H1 (cell line): ENCODE results near the gene ARHGAP15. TPM values are rescaled to one million over a fixed set of nuclear protein-coding genes. Genes with fewer than 3 reads are reported as not detected.

Experiments
- CTCF ChIA-PET: fragments of 300-600 bp; sonication (Branson Sonifier 250); formaldehyde crosslinking; loops from one replicate; lab custom pipeline; 2021; ENCODE audit not compliant: partially characterized antibody; lab: Charles Lee
- POLR2A ChIA-PET: fragments of 300-600 bp; sonication (Branson Sonifier 250); formaldehyde crosslinking; loops from one replicate; lab custom pipeline; 2021; ENCODE audit warnings: inconsistent platforms; ENCODE audit not compliant: partially characterized antibody; lab: Charles Lee
- DNase-seq, 2 experiments: peaks; one replicate each; pipeline versions ENCODE4 v3.0.0 to v3.0.0-alpha.2; 2010 to 2022; ENCODE audit warnings: low spot score in 2 of 2, low read depth in 1 of 2, mixed read lengths in 1 of 2
- FAIRE-seq: peaks from 2 replicates; lab custom pipeline; 2011; peaks lifted over from hg19 to GRCh38; lab: Jason Lieb, UNC
- H2AFZ ChIP-seq: 2 replicates; pipeline ENCODE4 v1.8.1; 2012; ENCODE audit warnings: low read length, inconsistent platforms
- H2AK5ac ChIP-seq: 2 replicates; pipeline ENCODE4 v1.6.1; 2013; ENCODE audit warnings: low read depth, low read length
- H2BK120ac ChIP-seq: replicated peaks from 2 replicates; pipeline ENCODE3; 2013; ENCODE audit warnings: low read depth, low read length, inconsistent platforms
- H2BK12ac ChIP-seq: 2 replicates; pipeline ENCODE4 v1.6.1; 2013; ENCODE audit warnings: low read depth, low read length
- H2BK15ac ChIP-seq: 2 replicates; pipeline ENCODE4 v1.6.1; 2013; ENCODE audit warnings: low read length
- H2BK20ac ChIP-seq: 2 replicates; pipeline ENCODE4 v1.6.1; 2013; ENCODE audit warnings: low read length
- H2BK5ac ChIP-seq: 2 replicates; pipeline ENCODE4 v1.6.1; 2013; ENCODE audit warnings: low read depth, low read length
- H3K14ac ChIP-seq: 2 replicates; pipeline ENCODE4 v1.6.1; 2013; ENCODE audit warnings: inconsistent platforms; ENCODE audit not compliant: insufficient read length
- H3K18ac ChIP-seq: 2 replicates; pipeline ENCODE4 v1.6.1; 2013; ENCODE audit warnings: low read length; ENCODE audit errors: extremely low read depth
- H3K23ac ChIP-seq: 2 replicates; pipeline ENCODE4 v1.6.1; 2013; ENCODE audit warnings: inconsistent platforms; ENCODE audit not compliant: insufficient read length
- H3K23me2 ChIP-seq: 2 replicates; pipeline ENCODE4 v1.6.1; 2013; ENCODE audit warnings: low read depth, low read length
- H3K27ac ChIP-seq: 2 replicates; pipeline ENCODE4 v1.6.1; 2011; ENCODE audit warnings: low read depth, low read length, inconsistent platforms
- H3K27me3 ChIP-seq, 4 experiments: replicated peaks in 1 of 4; 1 replicate in 1 of 4; 2 replicates in 3 of 4; pipeline versions ENCODE4 v1.6.1 to v1.8.1; 2011 to 2013; ENCODE audit warnings: low read length in 3 of 4, mild to moderate bottlenecking in 3 of 4, inconsistent platforms in 2 of 4, mixed read lengths in 2 of 4, moderate library complexity in 1 of 4; ENCODE audit not compliant: control insufficient read depth in 3 of 4, insufficient read depth in 3 of 4; ENCODE audit errors: extremely low read depth in 1 of 4
- H3K36me3 ChIP-seq, 4 experiments: 2 replicates each; pipeline versions ENCODE4 v1.6.1 to v1.8.1; 2011 to 2013; ENCODE audit warnings: mild to moderate bottlenecking in 4 of 4, low read length in 3 of 4, moderate library complexity in 2 of 4, control low read depth in 1 of 4, inconsistent platforms in 1 of 4; ENCODE audit not compliant: insufficient read depth in 4 of 4, control insufficient read depth in 2 of 4
- H3K4ac ChIP-seq: replicated peaks from 2 replicates; pipeline ENCODE3; 2013; ENCODE audit warnings: low read length, low read depth, mixed read lengths, inconsistent platforms; ENCODE audit not compliant: insufficient read length
- H3K4me1 ChIP-seq, 4 experiments: replicated peaks in 1 of 4; 1 replicate in 1 of 4; 2 replicates in 3 of 4; pipeline versions ENCODE4 v1.6.1 to v1.8.1; 2011 to 2013; ENCODE audit warnings: low read length in 3 of 4, inconsistent platforms in 2 of 4, mixed read lengths in 1 of 4; ENCODE audit not compliant: insufficient read depth in 4 of 4, control insufficient read depth in 3 of 4
- H3K4me2 ChIP-seq, 2 experiments: 2 replicates each; pipeline versions ENCODE4 v1.6.1 to v1.8.1; 2011 to 2013; ENCODE audit warnings: low read depth in 2 of 2, low read length in 2 of 2, control low read depth in 1 of 2, inconsistent platforms in 1 of 2, mild to moderate bottlenecking in 1 of 2; ENCODE audit not compliant: insufficient read depth in 1 of 2
- H3K4me3 ChIP-seq, 4 experiments: fragments of 200-600, 300-600 bp in 1 of 4; sonication (generic), shearing (Covaris generic), sonication (Bioruptor Twin) in 1 of 4; 2 replicates each; pipeline versions ENCODE4 v1.5.1 to v1.8.1; 2011 to 2016; ENCODE audit warnings: low read length in 4 of 4, low read depth in 3 of 4, control low read depth in 2 of 4, inconsistent platforms in 2 of 4, mild to moderate bottlenecking in 2 of 4, mixed read lengths in 1 of 4, moderate library complexity in 1 of 4; ENCODE audit not compliant: insufficient read depth in 2 of 4; ENCODE audit errors: extremely low read depth in 1 of 4
- H3K56ac ChIP-seq: replicated peaks from 2 replicates; pipeline ENCODE3; 2013; ENCODE audit warnings: low read depth, mild to moderate bottlenecking, mixed read lengths, low read length, inconsistent platforms; ENCODE audit not compliant: insufficient read length
- H3K79me1 ChIP-seq: 2 replicates; pipeline ENCODE4 v1.6.1; 2013; ENCODE audit warnings: low read depth, low read length, control low read depth
- H3K79me2 ChIP-seq, 2 experiments: 2 replicates each; pipeline versions ENCODE4 v1.6.1 to v1.8.1; 2012 to 2013; ENCODE audit warnings: low read length in 2 of 2, mild to moderate bottlenecking in 2 of 2, inconsistent platforms in 1 of 2; ENCODE audit not compliant: insufficient read depth in 2 of 2, control insufficient read depth in 1 of 2
- H3K9ac ChIP-seq, 4 experiments: replicated peaks in 1 of 4; 1 replicate in 1 of 4; 2 replicates in 3 of 4; pipeline versions ENCODE4 v1.6.1 to v1.8.1; 2011 to 2013; ENCODE audit warnings: low read depth in 3 of 4, low read length in 3 of 4, control low read depth in 2 of 4, mild to moderate bottlenecking in 2 of 4, moderate library complexity in 2 of 4, inconsistent platforms in 1 of 4; ENCODE audit errors: extremely low read depth in 1 of 4
- H3K9me3 ChIP-seq, 2 experiments: 2 replicates each; pipeline versions ENCODE4 v1.6.1 to v1.8.1; 2012 to 2013; ENCODE audit warnings: mild to moderate bottlenecking in 2 of 2, moderate library complexity in 2 of 2, control low read depth in 1 of 2, inconsistent platforms in 1 of 2, low read depth in 1 of 2, low read length in 1 of 2, mixed read lengths in 1 of 2; ENCODE audit not compliant: insufficient read depth in 2 of 2
- H4K20me1 ChIP-seq, 2 experiments: replicated peaks in 1 of 2; 2 replicates each; pipeline versions ENCODE3 to v1.8.1; 2011 to 2013; ENCODE audit warnings: inconsistent platforms in 2 of 2, low read length in 2 of 2, mild to moderate bottlenecking in 1 of 2; ENCODE audit not compliant: insufficient read depth in 2 of 2, control insufficient read depth in 1 of 2
- H4K5ac ChIP-seq: 2 replicates; pipeline ENCODE4 v1.6.1; 2013; ENCODE audit warnings: low read length, low read depth, mixed read lengths, inconsistent platforms; ENCODE audit not compliant: insufficient read length
- H4K8ac ChIP-seq: 2 replicates; pipeline ENCODE4 v1.8.0; 2013; ENCODE audit warnings: mild to moderate bottlenecking, moderate library complexity, low read length, inconsistent platforms; ENCODE audit not compliant: insufficient read depth; ENCODE audit errors: extremely low read depth
- H4K91ac ChIP-seq: replicated peaks from 2 replicates; pipeline ENCODE3; 2013; ENCODE audit warnings: low read length, mixed read lengths, inconsistent platforms; ENCODE audit not compliant: insufficient read length
- WGBS, 2 experiments: shearing (Covaris generic) in 1 of 2; methylation state at CpG; one replicate each; pipeline versions ENCODE4 v1.1.6 to v1.1.7; 2013 to 2015; ENCODE audit warnings: low lambda C conversion rate in 2 of 2, mixed read lengths in 2 of 2, inconsistent platforms in 1 of 2, low coverage in 1 of 2, missing lambda C conversion rate in 1 of 2; ENCODE audit not compliant: insufficient replicate concordance in 2 of 2, insufficient coverage in 1 of 2, insufficient read length in 1 of 2; ENCODE audit errors: extremely low coverage in 1 of 2, missing lambda C conversion rate in 1 of 2; 5-methylcytosine and 5-hydroxymethylcytosine counted together
- polyA plus RNA-seq, 7 experiments: library from polyadenylated mRNA; depleted of rRNA in 3 of 7; stranded (reverse) in 5 of 7; unstranded in 2 of 7; fragments of >200 nt in 5 of 7; fragments of 200-250 nt in 2 of 7; gene quantifications; 1 replicate in 5 of 7; 2 replicates in 1 of 7; 4 replicates in 1 of 7; pipeline versions ENCODE4 v1.2.1 to v1.2.3, GENCODE V29; 2011 to 2013; ENCODE audit warnings: missing spikeins in 2 of 7, mixed read lengths in 2 of 7
- total RNA-seq: library from RNA; stranded (reverse); fragmentation: NEBNext Ultra II Directional; extraction: Animal tissue kit (Norgen Biotek cat#: 25700); gene quantifications from 2 replicates; pipeline ENCODE4 v1.2.1, GENCODE V29; 2021
- TF ChIP-seq, protein P1 (sequence below): IDR thresholded peaks from 2 replicates; pipeline ENCODE4 v1.6.1; 2012; ENCODE audit warnings: low read length, inconsistent platforms

ARHGAP15 gene
- total and polyA plus RNA-seq, 2 of the 8 experiments (the other 6 are each of a cell fraction or from before 2014, with no cell fraction given) = not detected

DNA sequence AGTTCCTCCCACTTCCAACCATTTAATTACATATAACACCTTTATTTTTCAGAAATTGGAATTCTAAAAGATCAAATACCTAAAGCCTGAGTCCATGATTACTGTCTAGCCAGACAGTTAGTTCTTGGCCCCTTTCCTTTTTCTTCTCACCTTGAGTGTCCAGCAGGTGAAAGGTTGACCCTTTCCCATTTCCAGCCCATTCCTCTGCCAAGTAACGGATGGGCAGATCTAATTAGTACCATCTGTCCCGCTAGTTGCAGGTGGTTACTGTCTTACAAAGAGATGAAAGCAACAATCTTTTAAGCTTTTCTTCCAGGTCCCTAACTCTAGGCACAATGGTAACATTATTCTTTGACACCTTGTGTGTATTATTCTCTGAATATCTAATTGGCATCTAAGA, 506.7 kb downstream of the ARHGAP15 start:
- Histone ChIP-seq H3K23ac (no peak overlapping the region), H3K4me3 (no peak overlapping the region), H3K23me2 (no peaks in the 10 kb centered on the region; the same call in 1 of the 2 replicates), H2BK20ac (no peak overlapping the region), H3K56ac (no peak overlapping the region), H2BK15ac (no peak overlapping the region), H2AFZ (no peak overlapping the region), H3K79me1 (no peaks in the 10 kb centered on the region), H2AK5ac (no peak overlapping the region), H3K27me3 (no peaks in the 10 kb centered on the region), H3K18ac (no peak overlapping the region), H3K27ac (no peak overlapping the region), H3K9me3 (no peaks in the 10 kb centered on the region), H3K4me1 (no peaks in the 10 kb centered on the region), H4K91ac (no peak overlapping the region), H3K14ac (no peak overlapping the region), H4K5ac (no peak overlapping the region), H3K36me3 (no peaks in the 10 kb centered on the region), H3K4me2 (no peak overlapping the region), H3K79me2 (no peaks in the 10 kb centered on the region), H2BK12ac (no peak overlapping the region), H3K4ac (no peak overlapping the region), H4K20me1 (no peaks in the 10 kb centered on the region), H3K9ac (no peak overlapping the region), H2BK5ac (no peak overlapping the region), H4K8ac (no peak overlapping the region), H2BK120ac (no peak overlapping the region)
- CTCF ChIA-PET = interaction anchor here (1.0 kb wide), 1 partner anchor 32 kb away, joined by 3 read pairs; no protein-coding TSS in a partner anchor
- TF ChIP-seq, protein P1, sequence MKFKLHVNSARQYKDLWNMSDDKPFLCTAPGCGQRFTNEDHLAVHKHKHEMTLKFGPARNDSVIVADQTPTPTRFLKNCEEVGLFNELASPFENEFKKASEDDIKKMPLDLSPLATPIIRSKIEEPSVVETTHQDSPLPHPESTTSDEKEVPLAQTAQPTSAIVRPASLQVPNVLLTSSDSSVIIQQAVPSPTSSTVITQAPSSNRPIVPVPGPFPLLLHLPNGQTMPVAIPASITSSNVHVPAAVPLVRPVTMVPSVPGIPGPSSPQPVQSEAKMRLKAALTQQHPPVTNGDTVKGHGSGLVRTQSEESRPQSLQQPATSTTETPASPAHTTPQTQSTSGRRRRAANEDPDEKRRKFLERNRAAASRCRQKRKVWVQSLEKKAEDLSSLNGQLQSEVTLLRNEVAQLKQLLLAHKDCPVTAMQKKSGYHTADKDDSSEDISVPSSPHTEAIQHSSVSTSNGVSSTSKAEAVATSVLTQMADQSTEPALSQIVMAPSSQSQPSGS = no peak
- FAIRE-seq (no peak), DNase-seq (no peak)
- 88% methylated on average over 2 of the region's 2 CpGs; no CpG with 5 or more reads in 1 of the 2 experiments for WGBS, 2 experiments
- POLR2A ChIA-PET = no interaction called here
